GM18951 (cell line): ENCODE measurements around the gene FBXL13.

Experiments
- in situ Hi-C: fragments of 300-500 bp; cut with MboI; formaldehyde crosslinking; loops from one replicate; pipeline ENCODE4 v1.12.0; 2022; ENCODE audit warnings: low sequenced_read_pairs, mixed read lengths, inconsistent platforms; ENCODE audit not compliant: unreplicated experiment

The FBXL13 gene

DNA sequence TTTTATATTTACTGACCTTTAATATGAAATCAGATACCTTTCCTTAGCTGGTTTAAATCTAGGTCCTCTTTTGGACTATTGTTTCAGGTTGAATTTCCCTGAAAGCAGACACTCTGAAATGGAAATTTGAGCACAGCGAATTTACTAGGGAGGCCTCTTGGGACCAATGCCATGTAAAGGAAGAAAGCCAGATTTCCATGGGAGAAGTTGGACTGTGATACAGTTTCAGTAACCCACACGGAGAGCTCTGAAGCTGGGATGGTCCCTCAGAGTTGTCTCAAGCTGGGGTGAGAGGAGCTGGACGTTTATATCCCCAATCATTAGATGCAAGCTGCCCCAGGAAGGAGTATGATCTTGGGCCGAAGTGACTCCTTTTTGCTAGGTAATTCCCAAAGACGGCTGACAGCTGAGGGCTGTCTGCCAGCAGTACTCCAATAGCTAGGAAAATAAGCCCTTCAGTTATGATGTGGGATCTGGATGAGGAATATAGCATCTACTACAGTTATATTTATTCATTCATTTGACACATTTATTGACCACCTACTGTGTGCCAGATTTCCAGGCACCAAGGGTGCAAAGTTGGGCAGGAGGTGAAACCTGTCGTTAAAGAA lies 311.2 kb downstream of the FBXL13 start:
- in situ Hi-C loops: loop anchor here (5.0 kb wide), 1 partner anchor 299 kb away; no protein-coding TSS in a partner anchor
